Stimulated activated CD8-positive, alpha-beta memory T cell treated with anti-CD3 and anti-CD28 coated beads, Interleukin-12 subunit alpha, Interleukin-12 subunit beta, amount 100 ng/mL, for 1 hour (primary cell): ENCODE measurements around the gene CDC42EP4.
A peak's percentile ranks its signal among the peaks of the same experiment; 100 is the strongest.

Experiments used
- DNase-seq: peaks from one replicate; pipeline ENCODE4 v3.0.0-alpha.2; 2020; ENCODE audit warnings: low read depth

Gene CDC42EP4

GRCh38 chr17:73311781-73312641 lies at the start of gene CDC42EP4:
CDC42EP4 (minus strand) TSS chr17:73312001; CDS start chr17:73286500, 25,501 bp downstream.
- DNase-seq = peak; percentile 68

GRCh38 chr17:73360961-73361761 lies 49.4 kb upstream of the CDC42EP4 start:
- no peak for DNase-seq

GRCh38 chr17:73359987-73360410 lies 48.2 kb upstream of the CDC42EP4 start:
- DNase-seq = no peak

- no peak for DNase-seq
These were observed 47.6 kb upstream of the CDC42EP4 start for GRCh38 chr17:73359352-73359751.

- DNase-seq = no peak
These were observed 46.9 kb upstream of the CDC42EP4 start for GRCh38 chr17:73358668-73359067.

- DNase-seq = no peak
These were observed 46.2 kb upstream of the CDC42EP4 start for GRCh38 chr17:73357981-73358380.

GRCh38 chr17:73357318-73357717 lies 45.5 kb upstream of the CDC42EP4 start:
- DNase-seq = no peak

- DNase-seq = no peak
These were observed 44.9 kb upstream of the CDC42EP4 start for GRCh38 chr17:73356561-73357170.

GRCh38 chr17:73354423-73355284 lies 42.9 kb upstream of the CDC42EP4 start:
- no peak for DNase-seq

GRCh38 chr17:73352261-73352660 lies 40.5 kb upstream of the CDC42EP4 start:
- no peak for DNase-seq

- no peak for DNase-seq
These were observed 40.0 kb upstream of the CDC42EP4 start for GRCh38 chr17:73351764-73352163.

GRCh38 chr17:73350864-73351263 lies 39.1 kb upstream of the CDC42EP4 start:
- DNase-seq = no peak

- DNase-seq = no peak
These were observed 37.8 kb upstream of the CDC42EP4 start for GRCh38 chr17:73349647-73350046.

GRCh38 chr17:73349138-73349537 lies 37.3 kb upstream of the CDC42EP4 start:
- DNase-seq = no peak

GRCh38 chr17:73348829-73349095 lies 37.0 kb upstream of the CDC42EP4 start:
- no peak for DNase-seq

GRCh38 chr17:73348018-73348828 lies 36.4 kb upstream of the CDC42EP4 start:
- DNase-seq = no peak

- DNase-seq = no peak
These were observed 35.5 kb upstream of the CDC42EP4 start for GRCh38 chr17:73347351-73347750.

- no peak for DNase-seq
These were observed 34.8 kb upstream of the CDC42EP4 start for GRCh38 chr17:73346501-73347162.

- no peak for DNase-seq
These were observed 32.1 kb upstream of the CDC42EP4 start for GRCh38 chr17:73343739-73344454.

GRCh38 chr17:73343168-73343634 lies 31.4 kb upstream of the CDC42EP4 start:
- DNase-seq = no peak
